Ramos (cell line): Measurements from ENCODE around the gene CPT1C.
"Not testable (repeated sequence)": the region's sequence is repeated elsewhere in the genome, so short reads cannot be mapped to it uniquely, and the experiment has no call there.

Experiments
- in situ Hi-C: fragments of 300-500 bp; cut with MboI; formaldehyde crosslinking; loops from one replicate; pipeline ENCODE4 v1.14.3; 2022; ENCODE audit warnings: low sequenced_read_pairs; ENCODE audit not compliant: unreplicated experiment

CPT1C gene

GRCh38 chr19:49696115-49696514, 5.2 kb downstream of the CPT1C start:
- in situ Hi-C loops: no loop called here

- in situ Hi-C loops: no loop called here
These were observed 5.9 kb downstream of the CPT1C start for GRCh38 chr19:49696865-49697264.

GRCh38 chr19:49699364-49699763, 8.4 kb downstream of the CPT1C start:
- in situ Hi-C loops: no loop called here

- in situ Hi-C loops: no loop called here
These were observed 9.6 kb downstream of the CPT1C start for GRCh38 chr19:49700563-49700962.

- in situ Hi-C loops: no loop called here
These were observed 10.4 kb downstream of the CPT1C start for GRCh38 chr19:49701271-49701786.

GRCh38 chr19:49704888-49705642, 14.1 kb downstream of the CPT1C start:
- in situ Hi-C loops: no loop called here

GRCh38 chr19:49705919-49706318, 15.0 kb downstream of the CPT1C start:
- in situ Hi-C loops: no loop called here

GRCh38 chr19:49710372-49710951, 19.5 kb downstream of the CPT1C start:
- in situ Hi-C loops: no loop called here

- in situ Hi-C loops: no loop called here
These were observed 21.5 kb downstream of the CPT1C start for GRCh38 chr19:49712397-49712859.

GRCh38 chr19:49713236-49713845, 22.4 kb downstream of the CPT1C start:
- in situ Hi-C loops: no loop called here

GRCh38 chr19:49716154-49716553, 25.2 kb downstream of the CPT1C start:
- in situ Hi-C loops: no loop called here

- in situ Hi-C loops: no loop called here
These were observed 27.6 kb downstream of the CPT1C start for GRCh38 chr19:49718511-49718910.

- in situ Hi-C loops: no loop called here
These were observed 28.1 kb downstream of the CPT1C start for GRCh38 chr19:49718991-49719390.

- in situ Hi-C loops: not testable (repeated sequence)
These were observed 28.5 kb downstream of the CPT1C start for GRCh38 chr19:49719420-49719819.

GRCh38 chr19:49727217-49728030, 36.5 kb downstream of the CPT1C start:
- in situ Hi-C loops: no loop called here

- in situ Hi-C loops: no loop called here
These were observed 39.2 kb downstream of the CPT1C start for GRCh38 chr19:49730166-49730565.

- in situ Hi-C loops: no loop called here
These were observed 47.4 kb downstream of the CPT1C start for GRCh38 chr19:49738268-49738667.

GRCh38 chr19:49739098-49739497, 48.2 kb downstream of the CPT1C start:
- in situ Hi-C loops: no loop called here

GRCh38 chr19:49739933-49740332, 49.0 kb downstream of the CPT1C start:
- in situ Hi-C loops: no loop called here

- in situ Hi-C loops: no loop called here
These were observed 50.4 kb downstream of the CPT1C start for GRCh38 chr19:49741210-49741844.
